ENCODE results near the gene NHLRC3. TPM values are rescaled to one million over a fixed set of nuclear protein-coding genes. Genes with fewer than 3 reads are reported as not detected.
"Not testable (repeated sequence)": the region's sequence is repeated elsewhere in the genome, so short reads cannot be mapped to it uniquely, and the experiment has no call there.

NHLRC3 gene
- total and polyA plus RNA-seq, 2 experiments from 2014 or later = 13.1 to 16.6 TPM

DNA sequence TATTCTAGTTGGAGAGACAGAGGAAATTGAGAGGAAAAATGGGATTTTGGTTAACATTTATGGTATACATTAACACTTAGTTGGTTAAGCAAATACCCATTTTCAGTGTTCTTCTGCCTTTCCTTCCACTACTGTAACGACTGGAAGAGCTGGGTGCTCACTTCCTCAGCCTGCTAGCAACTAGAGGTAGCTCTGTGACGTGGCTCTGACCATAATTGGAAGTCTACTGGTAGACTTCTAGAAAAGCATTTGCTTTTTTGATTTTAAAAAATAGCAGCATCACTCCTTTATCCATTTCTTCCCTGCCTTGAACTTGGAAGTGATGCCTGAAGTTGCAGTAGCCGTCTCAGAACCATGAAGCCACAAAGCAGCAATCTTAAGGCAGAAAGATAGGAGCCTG, 15.9 kb downstream of the NHLRC3 start:
- peaks cover 6% of the 10 kb centered on the region for H3K36me3 ChIP-seq
- no peaks in the 10 kb centered on the region for H3K9me3 ChIP-seq (ENCODE audit: low read depth)
- no peak overlapping the region for H3K27ac ChIP-seq
- H3K4me1 ChIP-seq (ENCODE audit: low read depth) = no peaks in the 10 kb centered on the region
- DNase-seq (ENCODE audit: low read depth in 1 of 2, low spot score in 1 of 2) = no peak
- TF ChIP-seq, protein P1, sequence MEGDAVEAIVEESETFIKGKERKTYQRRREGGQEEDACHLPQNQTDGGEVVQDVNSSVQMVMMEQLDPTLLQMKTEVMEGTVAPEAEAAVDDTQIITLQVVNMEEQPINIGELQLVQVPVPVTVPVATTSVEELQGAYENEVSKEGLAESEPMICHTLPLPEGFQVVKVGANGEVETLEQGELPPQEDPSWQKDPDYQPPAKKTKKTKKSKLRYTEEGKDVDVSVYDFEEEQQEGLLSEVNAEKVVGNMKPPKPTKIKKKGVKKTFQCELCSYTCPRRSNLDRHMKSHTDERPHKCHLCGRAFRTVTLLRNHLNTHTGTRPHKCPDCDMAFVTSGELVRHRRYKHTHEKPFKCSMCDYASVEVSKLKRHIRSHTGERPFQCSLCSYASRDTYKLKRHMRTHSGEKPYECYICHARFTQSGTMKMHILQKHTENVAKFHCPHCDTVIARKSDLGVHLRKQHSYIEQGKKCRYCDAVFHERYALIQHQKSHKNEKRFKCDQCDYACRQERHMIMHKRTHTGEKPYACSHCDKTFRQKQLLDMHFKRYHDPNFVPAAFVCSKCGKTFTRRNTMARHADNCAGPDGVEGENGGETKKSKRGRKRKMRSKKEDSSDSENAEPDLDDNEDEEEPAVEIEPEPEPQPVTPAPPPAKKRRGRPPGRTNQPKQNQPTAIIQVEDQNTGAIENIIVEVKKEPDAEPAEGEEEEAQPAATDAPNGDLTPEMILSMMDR (IDR thresholded peaks at IDR 0.05; ENCODE audit: low read depth, low read length) = no peak
- no peaks in the 10 kb centered on the region for H3K27me3 ChIP-seq
- no peak overlapping the region for H3K4me3 ChIP-seq

DNA sequence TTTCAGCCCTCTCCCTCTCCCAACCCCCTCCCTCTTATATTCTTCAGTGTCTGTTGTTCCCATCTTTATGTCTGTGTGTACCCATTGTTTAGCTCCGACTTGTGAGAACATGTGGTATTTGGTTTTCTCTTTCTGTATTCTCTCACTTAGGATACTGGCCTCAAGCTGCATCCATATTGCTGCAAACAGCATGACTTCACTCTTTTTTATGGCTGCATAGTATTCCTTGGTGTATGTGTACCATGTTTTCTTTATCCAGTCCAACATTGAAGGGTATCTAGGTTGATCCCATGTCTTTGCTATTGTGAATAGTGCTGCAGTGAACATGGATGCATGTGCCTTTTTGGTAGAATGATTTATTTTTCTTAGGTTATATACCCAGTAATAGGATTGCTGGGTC, 17.8 kb downstream of the NHLRC3 start:
- TF ChIP-seq, protein P1 (IDR thresholded peaks at IDR 0.05; ENCODE audit: low read depth, low read length) = no peak
- no peaks in the 10 kb centered on the region for H3K9me3 ChIP-seq (ENCODE audit: low read depth)
- no peak overlapping the region for H3K4me3 ChIP-seq
- no peaks in the 10 kb centered on the region for H3K27me3 ChIP-seq
- no peak overlapping the region for H3K27ac ChIP-seq
- H3K36me3 ChIP-seq = no peaks in the 10 kb centered on the region
- DNase-seq (ENCODE audit: low read depth in 1 of 2, low spot score in 1 of 2) = no peak
- H3K4me1 ChIP-seq (ENCODE audit: low read depth) = no peaks in the 10 kb centered on the region

DNA sequence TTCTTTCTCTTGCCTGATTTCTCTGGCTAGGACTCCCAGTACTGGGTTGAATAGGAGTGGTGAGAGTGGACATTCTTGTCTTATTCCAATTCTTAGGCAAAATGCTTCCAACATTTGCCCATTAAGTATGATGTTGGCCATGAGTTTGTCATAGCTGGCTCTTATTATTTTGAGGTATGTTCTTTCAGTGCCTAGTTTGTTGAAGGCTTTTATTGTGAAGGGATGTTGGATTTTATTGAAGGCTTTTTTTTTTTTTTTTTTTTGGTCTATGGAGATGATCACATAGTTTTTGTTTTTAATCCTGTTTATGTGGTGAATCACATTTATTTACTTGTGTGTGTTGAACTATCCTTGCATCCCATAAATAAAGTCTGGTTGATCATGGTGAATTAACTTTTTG, 19.8 kb downstream of the NHLRC3 start:
- Histone ChIP-seq H3K27me3 (no peaks in the 10 kb centered on the region), H3K27ac (no peak overlapping the region), H3K36me3 (no peaks in the 10 kb centered on the region), H3K9me3 (ENCODE audit: low read depth) (no peaks in the 10 kb centered on the region), H3K4me3 (no peak overlapping the region), H3K4me1 (ENCODE audit: low read depth) (no peaks in the 10 kb centered on the region)
- TF ChIP-seq, protein P1 (IDR thresholded peaks at IDR 0.05; ENCODE audit: low read depth, low read length) = no peak
- no peak for DNase-seq (ENCODE audit: low read depth in 1 of 2, low spot score in 1 of 2)

DNA sequence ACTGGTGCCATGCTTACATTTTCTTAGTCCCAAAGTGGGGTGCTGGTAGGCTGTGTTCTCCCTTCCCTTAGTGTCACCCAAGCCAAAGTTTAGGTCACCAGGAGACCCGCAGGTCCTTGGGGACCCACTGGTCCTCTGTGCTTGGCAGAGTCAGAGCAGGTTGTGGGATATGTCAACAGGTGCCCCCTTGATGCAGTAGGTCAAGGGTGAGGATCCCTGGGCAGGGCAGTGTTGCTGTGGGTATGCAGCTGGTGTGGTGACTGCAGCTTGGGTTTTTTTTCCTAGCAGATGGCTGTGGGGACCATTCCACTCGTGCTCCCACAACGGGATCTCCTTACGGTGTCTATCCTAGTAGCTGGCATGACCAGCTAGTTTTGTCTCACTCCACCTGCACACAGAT, 23.7 kb downstream of the NHLRC3 start:
- H3K27me3 ChIP-seq = no peaks in the 10 kb centered on the region
- no peak for DNase-seq (ENCODE audit: low read depth in 1 of 2, low spot score in 1 of 2)
- H3K9me3 ChIP-seq (ENCODE audit: low read depth) = no peaks in the 10 kb centered on the region
- H3K27ac ChIP-seq = no peak overlapping the region
- H3K36me3 ChIP-seq = no peaks in the 10 kb centered on the region
- H3K4me3 ChIP-seq = no peak overlapping the region
- TF ChIP-seq, protein P1 (IDR thresholded peaks at IDR 0.05; ENCODE audit: low read depth, low read length) = no peak
- H3K4me1 ChIP-seq (ENCODE audit: low read depth) = no peaks in the 10 kb centered on the region

DNA sequence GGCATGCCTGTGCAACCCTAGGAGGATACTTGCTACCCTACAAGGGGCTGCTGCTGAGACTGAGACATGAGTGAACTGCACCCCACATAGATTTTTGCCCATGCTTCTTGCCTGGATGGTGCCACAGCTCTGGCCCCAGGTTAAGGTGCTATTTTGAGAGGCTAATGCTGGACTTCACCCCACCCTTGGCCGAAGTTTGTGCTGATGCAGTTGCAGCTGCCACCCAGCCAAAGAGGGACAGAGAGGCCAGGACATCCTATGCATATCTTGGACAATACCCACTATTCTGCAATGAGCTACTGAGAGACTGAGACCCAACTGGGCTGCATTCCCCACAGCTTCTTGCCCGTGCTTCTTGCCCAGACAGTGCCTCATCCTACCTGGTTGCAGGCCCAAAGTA, 34.6 kb downstream of the NHLRC3 start:
- no peaks in the 10 kb centered on the region for H3K27me3 ChIP-seq
- no peak overlapping the region for H3K27ac ChIP-seq
- no peak for DNase-seq (ENCODE audit: low read depth in 1 of 2, low spot score in 1 of 2)
- no peaks in the 10 kb centered on the region for H3K36me3 ChIP-seq
- H3K9me3 ChIP-seq (ENCODE audit: low read depth) = no peaks in the 10 kb centered on the region
- no peak overlapping the region for H3K4me3 ChIP-seq
- H3K4me1 ChIP-seq (ENCODE audit: low read depth) = no peaks in the 10 kb centered on the region
- TF ChIP-seq, protein P1 (IDR thresholded peaks at IDR 0.05; ENCODE audit: low read depth, low read length) = no peak

DNA sequence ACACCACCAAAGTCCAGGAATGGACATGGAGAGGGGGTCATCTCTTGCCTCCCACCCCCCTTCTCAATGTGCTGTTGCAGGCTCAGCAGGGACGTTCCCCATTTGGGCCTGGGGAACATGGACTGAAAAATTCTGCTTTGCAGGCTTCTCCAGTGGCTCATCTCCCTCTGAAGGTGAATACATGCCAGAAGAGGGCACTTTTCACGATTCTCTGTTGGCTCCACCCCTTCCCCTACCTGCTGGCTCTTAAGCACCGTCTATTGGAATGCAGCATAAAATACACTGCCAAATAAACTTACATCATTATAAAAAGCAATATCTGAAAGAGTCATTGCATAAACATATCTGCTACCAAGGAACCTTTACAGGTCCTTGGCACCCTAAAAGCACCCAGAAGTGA, 35.7 kb downstream of the NHLRC3 start:
- DNase-seq (ENCODE audit: low read depth in 1 of 2, low spot score in 1 of 2) = no peak
- TF ChIP-seq, protein P1 (IDR thresholded peaks at IDR 0.05; ENCODE audit: low read depth, low read length) = no peak

DNA sequence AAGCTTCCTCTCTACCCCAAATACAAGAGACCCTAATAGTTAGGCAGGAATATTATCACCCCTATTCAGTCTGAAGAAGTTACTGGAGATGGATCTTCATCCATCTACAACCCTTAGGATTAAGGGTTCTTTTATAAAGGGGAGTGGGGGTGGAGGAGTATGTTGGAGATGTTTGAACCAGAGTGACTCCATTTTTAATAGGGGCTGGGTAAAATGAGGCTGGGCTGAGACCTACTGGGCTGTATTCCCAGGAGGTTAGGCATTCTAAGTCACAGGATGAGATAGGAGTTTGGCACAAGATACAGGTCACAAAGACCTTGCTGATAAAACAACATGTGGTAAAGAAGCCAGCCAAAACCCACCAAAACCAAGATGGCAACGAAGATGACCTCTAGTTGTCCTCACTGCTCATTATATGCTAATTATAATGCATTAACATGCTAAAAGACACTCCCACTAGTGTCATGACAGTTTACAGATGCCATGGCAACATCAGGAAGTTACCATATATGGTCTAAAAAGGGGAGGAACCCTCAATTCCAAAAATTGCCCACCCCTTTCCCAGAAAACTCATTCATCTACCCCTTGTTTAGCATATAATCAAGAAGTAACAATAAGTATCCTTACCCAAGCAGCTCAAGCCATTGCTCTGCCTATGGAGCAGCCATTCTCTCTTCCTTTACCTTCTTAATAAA, 48.1 kb downstream of the NHLRC3 start:
- H3K4me1 ChIP-seq (ENCODE audit: low read depth); H3K9me3 ChIP-seq (ENCODE audit: low read depth); H3K36me3 ChIP-seq; DNase-seq (ENCODE audit: low read depth in 1 of 2, low spot score in 1 of 2); H3K27me3 ChIP-seq; H3K27ac ChIP-seq; H3K4me3 ChIP-seq: not testable (repeated sequence)

More for the DNA sequence above, 35.7 kb downstream of the NHLRC3 start:
- Histone ChIP-seq H3K27ac (no peak overlapping the region), H3K27me3 (no peaks in the 10 kb centered on the region), H3K4me1 (ENCODE audit: low read depth) (no peaks in the 10 kb centered on the region), H3K4me3 (no peak overlapping the region), H3K36me3 (no peaks in the 10 kb centered on the region), H3K9me3 (ENCODE audit: low read depth) (no peaks in the 10 kb centered on the region)
